ENCODE data around the gene ELOVL6.
"Not testable (repeated sequence)": the region's sequence is repeated elsewhere in the genome, so short reads cannot be mapped to it uniquely, and the experiment has no call there.

ELOVL6 gene

GRCh38 chr4:110197529-110198042 is 829 bp downstream of the ELOVL6 start:
- no peak overlapping the region for H3K27ac ChIP-seq (ENCODE audit: low read length)
- peak overlapping the region; percentile 97; the same call in 1 of the 2 replicates for H3K4me3 ChIP-seq (ENCODE audit: low read length)
- no peaks in the 10 kb centered on the region for H3K9me3 ChIP-seq (ENCODE audit: control insufficient read depth, insufficient read depth, low read length)
- H3K27me3 ChIP-seq (ENCODE audit: control insufficient read depth, insufficient read depth, low read length) = no peaks in the 10 kb centered on the region
- no CpG with 5 or more reads among the region's 26 CpGs for WGBS (ENCODE audit: insufficient coverage, insufficient read length)
- H3K36me3 ChIP-seq (ENCODE audit: control insufficient read depth, insufficient read depth, low read length) = no peaks in the 10 kb centered on the region; the same call in 1 of the 2 replicates
- peaks cover 1% of the 10 kb centered on the region; the same call in 1 of the 2 replicates for H3K4me1 ChIP-seq (ENCODE audit: control insufficient read depth, insufficient read depth, low read length)
- no peak for DNase-seq (ENCODE audit: low read depth, low spot score)

DNA sequence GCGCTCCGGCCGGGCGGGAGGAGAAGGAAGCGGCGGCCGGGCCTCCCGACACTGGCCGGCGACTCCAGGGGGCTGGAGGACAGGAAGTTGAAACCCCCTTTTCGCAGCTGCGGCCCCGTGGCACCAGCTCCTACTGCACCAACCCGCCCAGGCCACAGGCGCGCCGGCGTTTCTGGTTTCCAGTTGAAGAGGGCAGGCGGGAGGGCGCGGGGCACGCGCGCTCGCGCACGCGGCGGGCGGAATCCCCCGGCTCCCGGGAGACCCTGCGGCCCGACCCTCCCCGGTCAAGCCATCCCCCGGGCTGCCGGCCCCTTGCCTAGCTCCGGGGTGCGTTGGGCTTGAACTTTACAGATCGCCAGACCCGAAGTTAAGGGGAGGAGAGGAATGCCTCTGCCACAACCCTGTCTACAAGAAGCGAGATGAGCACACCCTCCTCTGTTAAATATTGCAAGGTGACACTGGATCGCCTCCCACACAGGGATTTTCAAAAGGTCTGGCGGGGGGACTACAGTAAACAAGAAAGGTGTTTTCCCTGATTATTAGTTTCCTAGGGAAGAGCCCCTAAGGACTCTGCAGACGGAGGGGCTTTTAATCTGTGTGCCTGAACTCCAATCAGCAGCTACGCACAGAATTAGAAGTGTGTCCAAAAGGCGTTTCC is 1.4 kb downstream of the ELOVL6 start:
- no CpG with 5 or more reads among the region's 47 CpGs for WGBS (ENCODE audit: insufficient coverage, insufficient read length)
- Histone ChIP-seq H3K27ac (ENCODE audit: low read length) (no peak overlapping the region), H3K9me3 (ENCODE audit: control insufficient read depth, insufficient read depth, low read length) (no peaks in the 10 kb centered on the region), H3K4me1 (ENCODE audit: control insufficient read depth, insufficient read depth, low read length) (peaks cover 1% of the 10 kb centered on the region; the same call in 1 of the 2 replicates), H3K4me3 (ENCODE audit: low read length) (peak overlapping the region; percentile 97), H3K36me3 (ENCODE audit: control insufficient read depth, insufficient read depth, low read length) (no peaks in the 10 kb centered on the region; the same call in 1 of the 2 replicates), H3K27me3 (ENCODE audit: control insufficient read depth, insufficient read depth, low read length) (no peaks in the 10 kb centered on the region)
- no peak for DNase-seq (ENCODE audit: low read depth, low spot score)

DNA sequence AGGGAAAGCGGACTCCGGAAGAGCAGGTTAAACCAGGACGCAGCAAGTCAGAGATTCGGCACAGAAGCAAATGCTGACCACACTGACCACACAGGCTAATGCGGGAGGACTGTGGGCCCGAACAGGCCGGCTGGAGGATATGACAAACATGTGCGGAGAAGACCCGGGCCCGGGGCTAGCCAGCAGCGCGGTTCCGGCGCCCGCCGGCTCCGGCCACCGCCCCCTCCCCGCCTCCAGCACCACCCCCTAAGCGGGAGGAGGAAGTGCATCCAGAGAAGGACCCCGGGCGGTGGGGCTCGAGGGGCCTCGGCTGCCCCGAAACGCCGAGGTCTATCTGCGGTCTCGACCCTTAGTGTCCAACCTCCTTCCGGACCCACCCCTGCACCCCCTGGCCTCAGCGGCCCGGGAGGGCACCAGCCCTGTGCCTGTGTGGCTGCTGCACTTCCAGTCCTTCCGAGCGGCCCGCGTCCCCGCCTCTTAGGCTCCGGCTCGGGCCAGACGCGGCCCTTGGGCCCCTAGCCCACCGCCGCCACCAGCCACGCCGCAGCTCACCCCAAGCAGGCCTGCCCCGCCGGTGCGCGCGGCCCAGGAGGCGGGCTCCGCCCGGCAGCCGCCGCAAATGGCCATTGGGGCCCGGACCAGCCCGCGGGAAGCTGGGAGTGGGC is 2.1 kb downstream of the ELOVL6 start:
- no peak for DNase-seq (ENCODE audit: low read depth, low spot score)
- no CpG with 5 or more reads among the region's 58 CpGs for WGBS (ENCODE audit: insufficient coverage, insufficient read length)
- H3K9me3 ChIP-seq (ENCODE audit: control insufficient read depth, insufficient read depth, low read length) = no peaks in the 10 kb centered on the region
- H3K27me3 ChIP-seq (ENCODE audit: control insufficient read depth, insufficient read depth, low read length) = no peaks in the 10 kb centered on the region
- H3K36me3 ChIP-seq (ENCODE audit: control insufficient read depth, insufficient read depth, low read length) = no peaks in the 10 kb centered on the region; the same call in 1 of the 2 replicates
- H3K4me1 ChIP-seq (ENCODE audit: control insufficient read depth, insufficient read depth, low read length) = peaks cover 1% of the 10 kb centered on the region; the same call in 1 of the 2 replicates
- peak overlapping the region; percentile 97 for H3K4me3 ChIP-seq (ENCODE audit: low read length)
- no peak overlapping the region for H3K27ac ChIP-seq (ENCODE audit: low read length)

GRCh38 chr4:110195561-110196205 is 2.7 kb downstream of the ELOVL6 start:
- Histone ChIP-seq H3K9me3 (ENCODE audit: control insufficient read depth, insufficient read depth, low read length) (no peaks in the 10 kb centered on the region), H3K27me3 (ENCODE audit: control insufficient read depth, insufficient read depth, low read length) (no peaks in the 10 kb centered on the region), H3K27ac (ENCODE audit: low read length) (no peak overlapping the region), H3K36me3 (ENCODE audit: control insufficient read depth, insufficient read depth, low read length) (no peaks in the 10 kb centered on the region; the same call in 1 of the 2 replicates), H3K4me3 (ENCODE audit: low read length) (peak overlapping the region; percentile 97; the same call in 1 of the 2 replicates), H3K4me1 (ENCODE audit: control insufficient read depth, insufficient read depth, low read length) (peaks cover 1% of the 10 kb centered on the region; the same call in 1 of the 2 replicates)
- no peak for DNase-seq (ENCODE audit: low read depth, low spot score)
- no CpG with 5 or more reads among the region's 11 CpGs for WGBS (ENCODE audit: insufficient coverage, insufficient read length)

GRCh38 chr4:110193822-110194761 is 4.3 kb downstream of the ELOVL6 start:
- H3K9me3 ChIP-seq (ENCODE audit: control insufficient read depth, insufficient read depth, low read length) = no peaks in the 10 kb centered on the region
- H3K4me1 ChIP-seq (ENCODE audit: control insufficient read depth, insufficient read depth, low read length) = peaks cover 1% of the 10 kb centered on the region; the same call in 1 of the 2 replicates
- WGBS (ENCODE audit: insufficient coverage, insufficient read length) = 100% methylated on average over 2 of the region's 8 CpGs
- H3K4me3 ChIP-seq (ENCODE audit: low read length) = no peak overlapping the region
- H3K27me3 ChIP-seq (ENCODE audit: control insufficient read depth, insufficient read depth, low read length) = no peaks in the 10 kb centered on the region
- DNase-seq (ENCODE audit: low read depth, low spot score) = peak; percentile 84
- no peaks in the 10 kb centered on the region; the same call in 1 of the 2 replicates for H3K36me3 ChIP-seq (ENCODE audit: control insufficient read depth, insufficient read depth, low read length)
- no peak overlapping the region for H3K27ac ChIP-seq (ENCODE audit: low read length)

- not testable (repeated sequence) for H3K36me3 ChIP-seq (ENCODE audit: control insufficient read depth, insufficient read depth, low read length); H3K4me3 ChIP-seq (ENCODE audit: low read length); H3K9me3 ChIP-seq (ENCODE audit: control insufficient read depth, insufficient read depth, low read length); H3K27me3 ChIP-seq (ENCODE audit: control insufficient read depth, insufficient read depth, low read length); DNase-seq (ENCODE audit: low read depth, low spot score); H3K4me1 ChIP-seq (ENCODE audit: control insufficient read depth, insufficient read depth, low read length); H3K27ac ChIP-seq (ENCODE audit: low read length)
- no CpG with 5 or more reads among the region's 7 CpGs for WGBS (ENCODE audit: insufficient coverage, insufficient read length)
Observed at GRCh38 chr4:110193287-110193686, 5.1 kb downstream of the ELOVL6 start.

DNA sequence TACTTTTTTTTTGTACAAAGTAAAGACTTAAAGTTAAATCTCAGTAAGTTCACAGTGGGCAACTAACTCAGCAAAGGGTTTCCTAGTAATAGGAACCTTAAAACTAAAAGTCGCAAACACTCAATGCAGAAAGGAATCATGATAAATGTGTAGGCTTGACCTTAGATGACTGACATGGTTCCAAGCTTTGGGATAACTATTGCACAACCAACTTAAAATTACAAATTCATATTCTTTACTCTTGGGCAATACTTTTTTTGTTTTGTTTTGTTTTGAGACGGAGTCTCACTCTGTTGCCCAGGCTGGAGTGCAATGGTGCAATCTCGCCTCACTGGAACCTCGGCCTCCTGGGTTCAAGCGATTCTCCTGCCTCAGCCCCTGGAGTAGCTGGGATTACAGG is 8.2 kb downstream of the ELOVL6 start:
- Histone ChIP-seq H3K4me1 (ENCODE audit: control insufficient read depth, insufficient read depth, low read length) (peaks cover 1% of the 10 kb centered on the region; the same call in 1 of the 2 replicates), H3K27me3 (ENCODE audit: control insufficient read depth, insufficient read depth, low read length) (no peaks in the 10 kb centered on the region), H3K27ac (ENCODE audit: low read length) (no peak overlapping the region), H3K4me3 (ENCODE audit: low read length) (no peak overlapping the region), H3K36me3 (ENCODE audit: control insufficient read depth, insufficient read depth, low read length) (no peaks in the 10 kb centered on the region; the same call in 1 of the 2 replicates), H3K9me3 (ENCODE audit: control insufficient read depth, insufficient read depth, low read length) (no peaks in the 10 kb centered on the region)
- WGBS (ENCODE audit: insufficient coverage, insufficient read length) = no CpG with 5 or more reads among the region's 5 CpGs
- DNase-seq (ENCODE audit: low read depth, low spot score) = no peak

DNA sequence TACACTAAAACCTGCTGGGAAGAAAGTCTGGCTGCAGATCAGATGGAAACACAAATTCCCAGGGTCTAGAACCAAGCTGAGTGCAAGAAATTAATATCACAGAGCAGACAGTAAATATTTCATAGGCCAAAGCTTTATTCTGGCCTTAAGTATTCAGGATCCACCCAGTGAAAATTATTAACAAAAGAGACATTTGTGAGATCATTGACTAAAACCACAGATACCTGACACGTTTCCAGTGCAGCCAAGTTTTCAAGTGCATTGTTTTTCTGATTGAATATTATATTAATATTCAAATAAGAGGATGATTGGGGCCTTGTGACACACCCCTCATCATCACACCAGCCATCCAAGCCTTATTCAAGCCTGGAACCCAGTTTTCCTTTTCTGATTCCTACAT is 10.3 kb downstream of the ELOVL6 start:
- H3K36me3 ChIP-seq (ENCODE audit: control insufficient read depth, insufficient read depth, low read length) = no peaks in the 10 kb centered on the region; the same call in 1 of the 2 replicates

GRCh38 chr4:110184791-110185155 is 13.6 kb downstream of the ELOVL6 start:
- H3K27ac ChIP-seq (ENCODE audit: low read length) = no peak overlapping the region
- no peaks in the 10 kb centered on the region for H3K9me3 ChIP-seq (ENCODE audit: control insufficient read depth, insufficient read depth, low read length)
- 0 out of 2 replicates have a peak, but pooled peaks cover 2% of the 10 kb centered on the region for H3K4me1 ChIP-seq (ENCODE audit: control insufficient read depth, insufficient read depth, low read length)
- no peaks in the 10 kb centered on the region for H3K27me3 ChIP-seq (ENCODE audit: control insufficient read depth, insufficient read depth, low read length)
- no peak overlapping the region for H3K4me3 ChIP-seq (ENCODE audit: low read length)
- WGBS (ENCODE audit: insufficient coverage, insufficient read length) = no CpG with 5 or more reads among the region's 1 CpG
- DNase-seq (ENCODE audit: low read depth, low spot score) = no peak
- H3K36me3 ChIP-seq (ENCODE audit: control insufficient read depth, insufficient read depth, low read length) = no peaks in the 10 kb centered on the region; the same call in 1 of the 2 replicates

More for the DNA sequence above, 10.3 kb downstream of the ELOVL6 start:
- 0 out of 2 replicates have a peak, but pooled peaks cover 2% of the 10 kb centered on the region for H3K4me1 ChIP-seq (ENCODE audit: control insufficient read depth, insufficient read depth, low read length)
- DNase-seq (ENCODE audit: low read depth, low spot score) = no peak
- no peak overlapping the region for H3K4me3 ChIP-seq (ENCODE audit: low read length)
- H3K27me3 ChIP-seq (ENCODE audit: control insufficient read depth, insufficient read depth, low read length) = no peaks in the 10 kb centered on the region
- H3K27ac ChIP-seq (ENCODE audit: low read length) = no peak overlapping the region
- no peaks in the 10 kb centered on the region for H3K9me3 ChIP-seq (ENCODE audit: control insufficient read depth, insufficient read depth, low read length)
- WGBS (ENCODE audit: insufficient coverage, insufficient read length) = no CpG with 5 or more reads among the region's 1 CpG

Measured in iPS DF 6.9 (cell line).